Epithelial cell of esophagus (primary cell): ENCODE data around the gene CYP19A1.

Experiments used
- DNase-seq: peaks from one replicate; pipeline ENCODE4 v3.0.0; 2010; ENCODE audit warnings: low read depth
- H3K4me3 ChIP-seq: 2 replicates; pipeline ENCODE4 v1.5.1; 2011; ENCODE audit warnings: mild to moderate bottlenecking, low read length, control low read depth
- TF ChIP-seq, protein P1 (sequence below): IDR thresholded peaks from 2 replicates; pipeline ENCODE4 v1.5.1; 2011; ENCODE audit warnings: low read depth, mild to moderate bottlenecking, low read length, control low read depth, inconsistent platforms; ENCODE audit not compliant: insufficient read depth; ENCODE audit errors: missing control alignments

Gene CYP19A1

DNA sequence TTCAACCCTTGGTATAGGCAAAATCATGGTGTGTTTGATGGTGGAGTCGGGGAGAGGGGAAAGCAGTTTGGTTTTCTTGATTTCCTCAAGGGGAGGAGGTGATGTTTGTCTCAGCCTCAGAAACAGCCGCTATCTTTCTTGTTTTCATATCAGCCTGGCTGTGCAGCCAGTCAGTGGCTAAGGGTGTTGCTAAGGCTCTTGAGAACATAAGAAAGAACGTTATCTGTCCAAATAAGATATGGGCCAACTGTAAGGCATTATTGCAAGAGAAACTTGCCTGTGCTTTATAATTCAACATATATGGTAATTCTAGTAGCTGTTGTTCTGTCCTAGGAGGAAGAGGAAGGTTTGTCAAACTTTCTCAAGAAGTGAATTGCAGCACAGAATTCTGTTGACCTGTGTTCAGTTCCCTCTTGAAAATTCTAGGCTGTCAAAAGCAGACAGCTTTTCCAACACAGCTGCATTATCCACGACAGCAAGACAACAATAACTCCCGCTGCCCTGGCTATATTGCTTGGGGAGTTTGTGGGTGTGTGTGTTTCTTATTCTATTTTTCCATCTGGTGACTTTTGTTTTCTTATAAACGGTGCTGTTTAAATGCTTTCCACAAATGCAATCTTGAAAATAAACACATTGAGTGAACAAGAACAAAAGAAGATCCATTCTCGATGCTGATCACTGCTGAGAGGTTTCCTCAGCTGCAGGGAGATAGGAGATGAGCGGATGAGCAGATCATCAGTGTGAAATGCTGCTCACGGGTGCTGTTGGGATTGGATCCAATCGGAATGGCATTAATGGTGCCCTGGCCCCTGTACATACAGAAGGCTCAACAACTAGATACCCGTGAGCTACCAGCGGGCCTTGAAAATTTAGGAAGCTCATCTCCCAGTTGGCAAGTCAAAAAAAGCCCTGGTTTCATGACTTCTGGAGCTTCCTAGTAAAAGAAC lies 152.9 kb downstream of the CYP19A1 start:
- no peak for DNase-seq
- TF ChIP-seq, protein P1, sequence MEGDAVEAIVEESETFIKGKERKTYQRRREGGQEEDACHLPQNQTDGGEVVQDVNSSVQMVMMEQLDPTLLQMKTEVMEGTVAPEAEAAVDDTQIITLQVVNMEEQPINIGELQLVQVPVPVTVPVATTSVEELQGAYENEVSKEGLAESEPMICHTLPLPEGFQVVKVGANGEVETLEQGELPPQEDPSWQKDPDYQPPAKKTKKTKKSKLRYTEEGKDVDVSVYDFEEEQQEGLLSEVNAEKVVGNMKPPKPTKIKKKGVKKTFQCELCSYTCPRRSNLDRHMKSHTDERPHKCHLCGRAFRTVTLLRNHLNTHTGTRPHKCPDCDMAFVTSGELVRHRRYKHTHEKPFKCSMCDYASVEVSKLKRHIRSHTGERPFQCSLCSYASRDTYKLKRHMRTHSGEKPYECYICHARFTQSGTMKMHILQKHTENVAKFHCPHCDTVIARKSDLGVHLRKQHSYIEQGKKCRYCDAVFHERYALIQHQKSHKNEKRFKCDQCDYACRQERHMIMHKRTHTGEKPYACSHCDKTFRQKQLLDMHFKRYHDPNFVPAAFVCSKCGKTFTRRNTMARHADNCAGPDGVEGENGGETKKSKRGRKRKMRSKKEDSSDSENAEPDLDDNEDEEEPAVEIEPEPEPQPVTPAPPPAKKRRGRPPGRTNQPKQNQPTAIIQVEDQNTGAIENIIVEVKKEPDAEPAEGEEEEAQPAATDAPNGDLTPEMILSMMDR: no peak
- no peak overlapping the region for H3K4me3 ChIP-seq

DNA sequence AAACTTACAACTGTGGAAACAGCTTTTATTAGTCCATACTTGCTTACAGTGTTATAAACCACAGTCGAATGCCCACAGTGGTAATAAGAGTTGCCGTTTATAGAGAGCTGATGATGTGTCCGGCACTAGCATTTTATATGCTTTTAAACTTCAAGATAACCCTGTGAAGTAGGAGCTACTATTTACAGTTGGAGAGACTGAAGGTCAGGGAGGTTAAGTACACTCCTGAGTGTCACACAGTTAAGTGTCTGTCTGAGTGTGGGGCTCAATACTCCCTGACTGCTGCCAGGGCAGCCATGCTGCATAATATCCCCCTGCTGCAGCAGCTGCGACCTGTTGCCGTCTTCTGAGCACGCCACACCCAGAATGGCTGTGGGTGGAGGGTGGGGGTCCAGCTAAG lies 153.8 kb downstream of the CYP19A1 start:
- DNase-seq: no peak
- H3K4me3 ChIP-seq: no peak overlapping the region
- TF ChIP-seq, protein P1: no peak

DNA sequence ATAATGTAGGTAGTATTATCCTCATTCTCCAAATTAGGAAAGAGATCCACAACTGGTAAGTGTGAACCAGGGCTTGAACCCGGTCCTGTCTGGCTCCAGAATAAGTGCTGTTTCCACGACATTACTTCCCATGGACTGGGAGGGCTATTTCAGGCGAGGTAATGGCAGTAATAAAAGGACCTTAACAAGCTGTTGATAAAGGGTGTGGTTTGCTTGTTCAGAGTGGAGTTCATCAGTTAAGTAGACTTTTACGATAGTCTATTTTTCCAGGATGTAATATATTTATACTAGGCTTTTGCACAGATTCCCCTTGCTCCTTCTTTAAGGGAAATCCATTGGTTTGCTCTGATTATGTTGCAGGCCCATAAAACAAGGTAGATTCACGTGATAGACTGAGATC lies 155.3 kb downstream of the CYP19A1 start:
- TF ChIP-seq, protein P1: no peak
- no peak overlapping the region for H3K4me3 ChIP-seq
- DNase-seq: no peak

DNA sequence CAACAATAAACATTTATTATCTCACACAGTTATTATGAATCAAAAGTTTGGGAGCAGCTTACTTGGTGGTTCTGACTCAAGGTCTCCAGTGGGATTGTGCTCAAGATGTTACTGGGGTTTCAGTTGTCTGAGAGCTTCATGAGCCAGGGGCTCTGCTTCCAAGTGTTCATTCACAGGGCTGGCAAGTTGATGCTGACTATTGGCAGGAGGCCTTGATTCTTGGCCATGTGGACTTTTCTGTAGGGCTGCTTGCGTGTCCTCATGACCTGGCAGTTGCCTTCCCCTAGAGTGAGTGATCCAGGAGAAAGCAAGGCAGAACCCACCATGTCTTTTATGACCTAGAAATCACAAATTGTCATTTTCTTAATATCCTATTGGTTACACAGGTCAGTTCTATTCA lies 156.5 kb downstream of the CYP19A1 start:
- no peak for DNase-seq
- H3K4me3 ChIP-seq: no peak overlapping the region
- TF ChIP-seq, protein P1: no peak

DNA sequence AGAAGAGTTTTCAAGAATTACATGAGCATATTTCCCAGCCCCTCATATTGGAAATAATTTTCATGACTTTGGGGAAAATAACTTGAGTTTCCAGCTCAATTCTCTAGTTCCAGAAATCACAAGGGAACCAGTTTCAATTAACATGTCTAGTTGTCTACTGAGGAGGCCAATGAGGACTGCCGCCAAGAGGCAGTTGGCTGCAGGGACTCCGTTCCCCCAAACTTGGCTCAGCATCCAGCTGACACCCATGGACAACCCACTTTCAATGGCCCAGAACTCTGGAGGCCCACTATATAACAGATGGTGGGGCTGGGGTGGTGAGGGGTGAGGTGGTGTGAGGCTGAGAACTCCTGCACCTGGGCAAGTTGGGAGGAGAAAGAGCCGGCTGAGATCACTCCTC lies 157.2 kb downstream of the CYP19A1 start:
- TF ChIP-seq, protein P1: no peak
- no peak overlapping the region for H3K4me3 ChIP-seq
- DNase-seq: no peak

DNA sequence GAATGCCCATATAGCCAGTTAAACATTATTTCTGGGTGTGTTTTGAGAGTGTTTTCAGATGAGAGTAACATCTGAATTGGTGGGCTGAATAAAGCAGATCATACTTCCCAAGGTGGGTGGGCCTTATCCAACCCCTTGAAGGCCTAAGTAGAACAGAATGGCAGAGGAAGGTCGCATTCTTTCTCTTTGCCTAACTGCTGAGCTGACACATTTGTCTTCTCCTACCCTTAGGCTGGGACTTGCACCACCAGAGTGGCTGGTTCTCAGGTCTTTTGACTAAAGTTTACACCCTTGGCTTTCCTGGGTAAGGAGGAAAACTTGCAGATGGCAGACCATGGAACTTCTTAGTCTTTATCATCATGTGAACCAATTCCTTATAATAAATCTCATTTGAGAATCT lies 157.9 kb downstream of the CYP19A1 start:
- no peak for DNase-seq
- H3K4me3 ChIP-seq: no peak overlapping the region
- TF ChIP-seq, protein P1: no peak

DNA sequence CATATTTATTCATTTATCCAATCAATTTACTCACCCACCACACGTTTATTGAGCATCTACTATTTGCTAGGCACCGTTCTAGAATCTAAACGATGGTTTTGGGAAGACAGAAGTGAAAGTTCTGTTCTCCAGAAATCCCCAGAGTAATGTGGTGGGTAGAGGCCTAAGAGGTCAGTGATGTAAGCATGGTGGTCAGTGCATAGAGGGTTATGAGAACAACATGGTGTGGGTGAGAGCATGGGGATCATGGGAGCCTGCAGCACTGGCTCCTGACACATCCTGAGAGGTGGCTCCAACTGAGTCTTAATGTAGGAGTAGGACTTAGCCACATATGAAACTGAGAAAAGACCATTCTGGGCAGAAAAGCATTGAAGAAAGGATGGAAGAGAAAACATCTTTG lies 158.4 kb downstream of the CYP19A1 start:
- no peak overlapping the region for H3K4me3 ChIP-seq
- no peak for DNase-seq
- TF ChIP-seq, protein P1: no peak
